HG03342 (cell line): ENCODE results near the gene CCNL2.
"Not testable (repeated sequence)": the region's sequence is repeated elsewhere in the genome, so short reads cannot be mapped to it uniquely, and the experiment has no call there.

Source experiments
- ATAC-seq: cut with Tn5 transposase; IDR thresholded peaks from one replicate; pipeline ENCODE4 v1.9.1; 2021; ENCODE audit warnings: mild to moderate bottlenecking, moderate library complexity; ENCODE audit not compliant: unreplicated experiment

Gene CCNL2

GRCh38 chr1:1421147-1421906 lies 22.2 kb upstream of the CCNL2 start, which contains the start of gene ANKRD65:
Gene ANKRD65 (minus strand): TSS chr1:1421276. CDS start chr1:1421005, 271 bp downstream.
- ATAC-seq = no peak

- no peak for ATAC-seq
These were observed 21.6 kb upstream of the CCNL2 start for GRCh38 chr1:1420654-1421141.

GRCh38 chr1:1419813-1420653 lies 20.9 kb upstream of the CCNL2 start:
- no peak for ATAC-seq

GRCh38 chr1:1419363-1419812 lies 20.3 kb upstream of the CCNL2 start:
- no peak for ATAC-seq

GRCh38 chr1:1418464-1419362 lies 19.6 kb upstream of the CCNL2 start:
- no peak for ATAC-seq

- not testable (repeated sequence) for ATAC-seq
These were observed 18.8 kb upstream of the CCNL2 start for GRCh38 chr1:1417825-1418463.

GRCh38 chr1:1417396-1417795 lies 18.3 kb upstream of the CCNL2 start:
- not testable (repeated sequence) for ATAC-seq

GRCh38 chr1:1415751-1416150 lies 16.6 kb upstream of the CCNL2 start:
- ATAC-seq = no peak

GRCh38 chr1:1412311-1412902 lies 13.3 kb upstream of the CCNL2 start:
- ATAC-seq = not testable (repeated sequence)

- no peak for ATAC-seq
These were observed 12.5 kb upstream of the CCNL2 start for GRCh38 chr1:1411626-1412025.

GRCh38 chr1:1410238-1410637 lies 11.1 kb upstream of the CCNL2 start:
- not testable (repeated sequence) for ATAC-seq

- no peak for ATAC-seq
These were observed 8.6 kb upstream of the CCNL2 start for GRCh38 chr1:1407636-1408318.

GRCh38 chr1:1406821-1407635 lies 7.9 kb upstream of the CCNL2 start, which contains the start of gene MRPL20:
Gene MRPL20 (minus strand): TSS chr1:1407293. CDS start chr1:1407217, 76 bp downstream.
- peak; percentile 85 for ATAC-seq

GRCh38 chr1:1406101-1406820 lies 7.1 kb upstream of the CCNL2 start:
- ATAC-seq = no peak

GRCh38 chr1:1403653-1404052 lies 4.5 kb upstream of the CCNL2 start:
- no peak for ATAC-seq

- ATAC-seq = not testable (repeated sequence)
These were observed 3.8 kb upstream of the CCNL2 start for GRCh38 chr1:1402901-1403392.
